AG10803 (cell line): Measurements from ENCODE around the gene SH3BP2.

Source experiments
- DNase-seq: peaks from one replicate; pipeline ENCODE4 v3.0.0; 2010; ENCODE audit warnings: low read depth
- H3K4me3 ChIP-seq: 2 replicates; pipeline ENCODE4 v1.5.1; 2011; ENCODE audit warnings: mild to moderate bottlenecking, low read length, control low read depth
- TF ChIP-seq, protein P1 (sequence below): conservative IDR thresholded peaks from 2 replicates; pipeline ENCODE4 v1.5.1; 2011; ENCODE audit warnings: mild to moderate bottlenecking, low read length, control low read depth, inconsistent platforms

The SH3BP2 gene

DNA sequence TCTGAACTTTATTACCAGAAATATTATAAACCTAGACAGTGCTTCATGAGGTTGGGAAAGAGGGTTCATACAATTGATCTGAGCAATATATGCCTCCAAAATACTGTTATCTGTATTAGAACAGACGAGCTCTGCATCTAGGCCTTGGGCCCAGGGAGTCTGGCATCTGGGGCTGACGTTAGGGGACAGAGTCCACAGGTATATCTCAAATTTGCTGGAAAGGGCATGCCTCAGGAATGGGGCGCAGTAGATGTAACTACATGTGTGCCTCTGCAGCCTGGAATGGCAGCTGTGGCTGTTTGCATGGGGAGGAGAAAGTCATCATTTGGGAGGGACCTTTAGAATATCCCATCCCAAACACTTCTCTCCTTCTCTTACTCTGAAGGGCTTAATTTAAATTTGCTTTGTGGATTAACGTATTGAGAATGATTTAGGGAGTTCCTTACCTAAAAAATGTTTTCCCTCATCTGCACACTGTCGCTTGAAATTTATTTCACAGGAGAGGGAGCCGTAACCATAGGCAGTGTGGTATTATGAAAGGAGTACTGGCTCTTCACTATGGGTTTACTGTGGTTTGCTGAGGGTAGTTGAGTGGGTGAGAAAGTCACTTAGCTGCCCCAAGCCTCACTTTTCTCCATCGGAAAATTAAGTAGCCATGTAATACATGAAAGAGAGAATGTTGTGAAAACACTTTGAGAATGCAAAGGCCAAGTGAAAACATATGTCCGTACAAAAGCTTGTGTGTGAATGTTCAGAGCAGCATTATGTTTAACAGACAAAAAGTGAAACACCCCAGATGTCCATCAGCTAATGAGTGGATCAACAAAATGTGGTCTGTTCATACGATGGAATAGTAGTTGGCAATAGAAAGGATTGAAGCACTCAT lies 56.6 kb downstream of the SH3BP2 start:
- peak; percentile 82 for DNase-seq
- TF ChIP-seq, protein P1, sequence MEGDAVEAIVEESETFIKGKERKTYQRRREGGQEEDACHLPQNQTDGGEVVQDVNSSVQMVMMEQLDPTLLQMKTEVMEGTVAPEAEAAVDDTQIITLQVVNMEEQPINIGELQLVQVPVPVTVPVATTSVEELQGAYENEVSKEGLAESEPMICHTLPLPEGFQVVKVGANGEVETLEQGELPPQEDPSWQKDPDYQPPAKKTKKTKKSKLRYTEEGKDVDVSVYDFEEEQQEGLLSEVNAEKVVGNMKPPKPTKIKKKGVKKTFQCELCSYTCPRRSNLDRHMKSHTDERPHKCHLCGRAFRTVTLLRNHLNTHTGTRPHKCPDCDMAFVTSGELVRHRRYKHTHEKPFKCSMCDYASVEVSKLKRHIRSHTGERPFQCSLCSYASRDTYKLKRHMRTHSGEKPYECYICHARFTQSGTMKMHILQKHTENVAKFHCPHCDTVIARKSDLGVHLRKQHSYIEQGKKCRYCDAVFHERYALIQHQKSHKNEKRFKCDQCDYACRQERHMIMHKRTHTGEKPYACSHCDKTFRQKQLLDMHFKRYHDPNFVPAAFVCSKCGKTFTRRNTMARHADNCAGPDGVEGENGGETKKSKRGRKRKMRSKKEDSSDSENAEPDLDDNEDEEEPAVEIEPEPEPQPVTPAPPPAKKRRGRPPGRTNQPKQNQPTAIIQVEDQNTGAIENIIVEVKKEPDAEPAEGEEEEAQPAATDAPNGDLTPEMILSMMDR = no peak; the same call in 1 of the 2 replicates

DNA sequence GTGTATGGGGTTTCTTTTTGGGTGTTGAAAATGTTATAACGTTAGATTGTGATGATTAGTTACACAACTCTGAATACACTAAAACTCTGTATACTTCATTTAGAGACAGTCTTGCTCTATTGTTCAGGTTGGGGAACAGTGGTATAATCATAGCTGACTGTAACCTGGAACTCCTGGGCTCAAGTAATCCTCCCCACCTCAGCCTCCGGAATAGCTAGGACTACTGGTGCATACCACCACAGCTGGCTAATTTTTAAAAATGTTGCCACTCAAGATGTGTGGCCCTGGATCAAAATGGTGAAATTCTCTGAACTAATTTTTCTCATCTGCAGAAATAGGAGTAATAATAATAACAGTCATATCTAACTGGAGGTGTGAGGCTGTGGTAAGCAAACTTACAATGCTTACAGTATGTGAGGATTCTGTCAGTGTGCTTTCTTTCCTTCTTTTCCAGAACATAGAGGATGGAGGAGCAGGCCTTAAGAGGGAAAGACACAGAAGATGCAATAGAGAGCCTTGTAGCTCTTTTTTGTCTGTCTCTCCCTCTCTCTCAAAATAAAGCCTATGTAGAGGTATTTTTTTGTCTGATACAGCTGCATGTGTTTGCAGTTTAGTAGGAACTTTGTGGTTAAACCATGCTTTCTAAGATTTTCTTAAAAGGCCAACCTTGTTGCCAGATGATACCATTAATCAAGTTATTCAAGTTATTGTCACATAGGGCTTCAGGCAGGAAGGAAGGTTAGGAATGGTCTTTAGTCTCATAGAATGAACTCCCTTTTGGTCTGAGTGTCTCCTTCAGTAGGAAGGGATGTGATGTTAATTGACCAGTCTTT lies 58.3 kb downstream of the SH3BP2 start:
- TF ChIP-seq, protein P1 = no peak
- no peak overlapping the region for H3K4me3 ChIP-seq
- peak; percentile 60 for DNase-seq

More for the DNA sequence above, 56.6 kb downstream of the SH3BP2 start:
- H3K4me3 ChIP-seq = no peak overlapping the region

DNA sequence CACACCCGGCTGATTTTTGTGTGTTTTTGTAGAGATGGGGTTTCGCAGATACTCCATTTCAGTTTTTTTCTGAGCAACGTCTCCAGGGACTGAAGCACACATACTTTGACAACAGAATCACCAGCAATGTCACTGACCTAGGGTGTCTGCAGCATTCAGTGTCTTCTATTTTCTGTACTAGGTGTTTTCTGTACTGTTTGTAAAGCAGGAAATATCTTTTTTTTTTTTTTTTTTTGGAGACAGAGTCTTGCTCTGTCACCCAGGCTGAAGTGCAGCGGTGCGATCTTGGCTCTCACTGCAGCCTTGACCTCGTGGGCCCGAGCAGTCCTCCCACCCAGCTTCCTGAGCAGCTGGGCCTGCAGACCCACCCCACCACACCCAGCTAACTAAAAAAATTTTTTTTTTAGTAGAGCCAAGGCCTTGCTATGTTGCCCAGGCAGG lies 59.6 kb downstream of the SH3BP2 start:
- TF ChIP-seq, protein P1 = no peak
- DNase-seq = no peak
- H3K4me3 ChIP-seq = no peak overlapping the region

DNA sequence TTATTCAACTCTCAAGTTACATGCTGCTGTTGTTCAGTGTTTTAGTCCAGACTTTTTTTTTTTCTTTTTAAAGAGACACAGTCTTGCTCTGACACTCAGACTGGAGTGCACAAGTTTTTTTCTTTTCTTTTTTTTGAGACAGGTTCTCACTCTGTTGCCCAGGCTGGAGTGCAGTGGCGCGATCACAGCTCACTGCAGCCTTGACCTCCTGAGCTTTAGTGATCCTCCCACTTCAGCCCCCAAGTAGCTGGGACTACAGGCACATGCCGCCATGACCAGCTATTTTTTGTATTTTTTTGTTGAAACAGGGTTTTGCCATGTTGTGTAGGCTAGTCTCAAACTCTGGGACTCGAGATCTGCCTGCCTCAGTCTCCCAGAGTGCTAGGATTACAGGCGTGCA lies 62.7 kb downstream of the SH3BP2 start:
- no peak overlapping the region for H3K4me3 ChIP-seq
- DNase-seq = no peak
- TF ChIP-seq, protein P1 = no peak

- DNase-seq = no peak
- no peak overlapping the region for H3K4me3 ChIP-seq
- TF ChIP-seq, protein P1 = no peak
Measured at GRCh38 chr4:2856266-2856665, 63.4 kb downstream of the SH3BP2 start.

- DNase-seq = no peak
- no peak overlapping the region for H3K4me3 ChIP-seq
- TF ChIP-seq, protein P1 = no peak
Measured at GRCh38 chr4:2857349-2857927, 64.6 kb downstream of the SH3BP2 start.
